ENCODE results near the gene FAM204A. TPM values are rescaled to one million over a fixed set of nuclear protein-coding genes. Genes with fewer than 3 reads are reported as not detected.

The FAM204A gene
- 69.2 and 69.9 TPM in 2 replicates for total RNA-seq (2014; rRNA removed)
- 32.5 TPM for polyA plus RNA-seq (2012)

- peak; percentile 88 for DNase-seq (ENCODE audit: low read depth)
Measured at GRCh38 chr10:118341791-118342637, at the start of gene FAM204A. Gene FAM204A, minus strand, starts transcription at chr10:118342324. Its CDS starts 5,909 bp downstream, at chr10:118336415.

GRCh38 chr10:118383699-118384098 is 41.6 kb upstream of the FAM204A start:
- DNase-seq (ENCODE audit: low read depth): no peak

- no peak for DNase-seq (ENCODE audit: low read depth)
Measured at GRCh38 chr10:118383063-118383689, 41.1 kb upstream of the FAM204A start.

GRCh38 chr10:118374404-118374803 is 32.3 kb upstream of the FAM204A start:
- peak; percentile 34 for DNase-seq (ENCODE audit: low read depth)

- DNase-seq (ENCODE audit: low read depth): peak; percentile 88
Measured at GRCh38 chr10:118373786-118374185, 31.7 kb upstream of the FAM204A start.

GRCh38 chr10:118370499-118370898 is 28.4 kb upstream of the FAM204A start:
- DNase-seq (ENCODE audit: low read depth): no peak

- no peak for DNase-seq (ENCODE audit: low read depth)
Measured at GRCh38 chr10:118369641-118370205, 27.6 kb upstream of the FAM204A start.

GRCh38 chr10:118365702-118366101 is 23.6 kb upstream of the FAM204A start:
- no peak for DNase-seq (ENCODE audit: low read depth)

GRCh38 chr10:118362103-118362502 is 20.0 kb upstream of the FAM204A start:
- DNase-seq (ENCODE audit: low read depth): no peak

- no peak for DNase-seq (ENCODE audit: low read depth)
Measured at GRCh38 chr10:118358327-118358726, 16.2 kb upstream of the FAM204A start.

GRCh38 chr10:118357841-118358240 is 15.7 kb upstream of the FAM204A start:
- DNase-seq (ENCODE audit: low read depth): no peak

GRCh38 chr10:118356628-118357027 is 14.5 kb upstream of the FAM204A start:
- no peak for DNase-seq (ENCODE audit: low read depth)

- DNase-seq (ENCODE audit: low read depth): no peak
Measured at GRCh38 chr10:118355234-118355633, 13.1 kb upstream of the FAM204A start.

- no peak for DNase-seq (ENCODE audit: low read depth)
Measured at GRCh38 chr10:118349235-118349634, 7.1 kb upstream of the FAM204A start.

GRCh38 chr10:118343549-118343948 is 1.4 kb upstream of the FAM204A start:
- DNase-seq (ENCODE audit: low read depth): no peak

- DNase-seq (ENCODE audit: low read depth): peak; percentile 29
Measured at GRCh38 chr10:118343115-118343514, 991 bp upstream of the FAM204A start.

GRCh38 chr10:118342638-118343020 is 505 bp upstream of the FAM204A start:
- DNase-seq (ENCODE audit: low read depth): peak; percentile 21

GRCh38 chr10:118340486-118340885 is 1.6 kb downstream of the FAM204A start:
- DNase-seq (ENCODE audit: low read depth): no peak

GRCh38 chr10:118339111-118339510 is 3.0 kb downstream of the FAM204A start:
- no peak for DNase-seq (ENCODE audit: low read depth)

GRCh38 chr10:118337356-118337755 is 4.8 kb downstream of the FAM204A start:
- DNase-seq (ENCODE audit: low read depth): no peak

GRCh38 chr10:118333871-118334270 is 8.3 kb downstream of the FAM204A start:
- no peak for DNase-seq (ENCODE audit: low read depth)

GRCh38 chr10:118332948-118333710 is 9.0 kb downstream of the FAM204A start:
- peak; percentile 14 for DNase-seq (ENCODE audit: low read depth)
